Stimulated activated naive CD8-positive, alpha-beta T cell treated with anti-CD3 and anti-CD28 coated beads, Interleukin-15, amount 100 ng/mL, for 72 hours (primary cell): ENCODE results near the gene PATJ.

ENCODE experiments used
- ATAC-seq: fragments of 150-1000 bp; cut with Tn5 transposase; 2 replicates; pipeline ENCODE4 v1.10.0; 2021; ENCODE audit warnings: mild to moderate bottlenecking, moderate library complexity
- DNase-seq, 2 donors: peaks; one replicate each; pipeline ENCODE4 v3.0.0; 2021 to 2022
- H3K27ac Mint-ChIP-seq, 2 donors: one replicate each; pipeline ENCODE4 v1.8.0; 2022; ENCODE audit warnings: mild to moderate bottlenecking in 2 of 2, mixed read lengths in 2 of 2, moderate library complexity in 2 of 2
- H3K27me3 Mint-ChIP-seq: one replicate; pipeline ENCODE4 v1.8.0; 2022; ENCODE audit warnings: mixed read lengths
- H3K4me1 Mint-ChIP-seq: one replicate; pipeline ENCODE4 v1.8.0; 2022; ENCODE audit warnings: mild to moderate bottlenecking, mixed read lengths
- H3K4me3 Mint-ChIP-seq, 2 donors: one replicate each; pipeline ENCODE4 v1.8.0; 2022; ENCODE audit warnings: mild to moderate bottlenecking in 2 of 2, mixed read lengths in 2 of 2, moderate library complexity in 1 of 2
- H3K9me3 Mint-ChIP-seq, 2 donors: one replicate each; pipeline ENCODE4 v1.8.0; 2022; ENCODE audit warnings: mixed read lengths in 2 of 2

PATJ gene

DNA sequence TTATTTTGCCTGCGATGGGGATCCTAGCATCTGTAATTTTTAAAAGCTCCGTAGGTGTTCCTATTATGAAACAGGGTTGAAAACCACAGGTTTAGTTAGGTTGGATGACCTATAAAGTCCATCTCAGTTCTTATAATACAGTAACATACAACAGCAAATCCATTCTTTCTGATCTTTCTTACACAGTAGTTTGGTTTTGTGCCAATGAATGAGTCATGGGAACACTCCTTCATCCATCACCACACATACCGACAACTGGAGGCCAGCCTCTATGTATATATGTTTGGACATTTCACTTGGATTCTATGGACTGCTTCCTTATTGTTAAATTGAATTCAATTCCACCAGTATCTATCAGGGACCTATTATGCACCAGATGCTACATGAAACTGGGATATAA lies 334.0 kb downstream of the PATJ start:
- no peaks in the 10 kb centered on the region for H3K4me1 Mint-ChIP-seq
- no peak overlapping the region for H3K4me3 Mint-ChIP-seq
- H3K9me3 Mint-ChIP-seq, result no peaks in the 10 kb centered on the region
- DNase-seq (no peak), ATAC-seq (no peak)
- H3K27ac Mint-ChIP-seq, result no peak overlapping the region
- no peaks in the 10 kb centered on the region for H3K27me3 Mint-ChIP-seq

DNA sequence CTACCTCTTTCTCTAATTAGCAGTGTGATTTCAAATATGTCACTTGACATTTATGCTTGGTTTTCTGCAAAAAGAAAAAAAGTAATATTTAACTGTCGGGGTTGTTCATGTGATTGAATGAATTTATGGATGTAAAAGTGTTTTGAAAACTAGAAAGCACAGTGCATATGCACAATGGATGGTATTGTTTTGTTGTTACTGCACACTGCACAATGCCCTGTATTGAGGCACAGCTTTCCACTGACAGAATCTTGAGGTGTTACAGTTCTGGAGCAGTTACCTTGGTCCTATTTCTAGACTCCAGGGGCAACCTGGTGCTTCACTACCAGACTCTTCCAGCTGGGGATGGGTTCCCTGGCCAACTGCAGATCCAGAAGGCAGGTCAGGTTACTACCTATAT lies 335.5 kb downstream of the PATJ start:
- ATAC-seq, result no peak
- H3K27me3 Mint-ChIP-seq, result no peaks in the 10 kb centered on the region
- H3K27ac Mint-ChIP-seq, result no peak overlapping the region
- DNase-seq, result no peak
- no peak overlapping the region for H3K4me3 Mint-ChIP-seq
- H3K9me3 Mint-ChIP-seq, result no peaks in the 10 kb centered on the region
- no peaks in the 10 kb centered on the region for H3K4me1 Mint-ChIP-seq

DNA sequence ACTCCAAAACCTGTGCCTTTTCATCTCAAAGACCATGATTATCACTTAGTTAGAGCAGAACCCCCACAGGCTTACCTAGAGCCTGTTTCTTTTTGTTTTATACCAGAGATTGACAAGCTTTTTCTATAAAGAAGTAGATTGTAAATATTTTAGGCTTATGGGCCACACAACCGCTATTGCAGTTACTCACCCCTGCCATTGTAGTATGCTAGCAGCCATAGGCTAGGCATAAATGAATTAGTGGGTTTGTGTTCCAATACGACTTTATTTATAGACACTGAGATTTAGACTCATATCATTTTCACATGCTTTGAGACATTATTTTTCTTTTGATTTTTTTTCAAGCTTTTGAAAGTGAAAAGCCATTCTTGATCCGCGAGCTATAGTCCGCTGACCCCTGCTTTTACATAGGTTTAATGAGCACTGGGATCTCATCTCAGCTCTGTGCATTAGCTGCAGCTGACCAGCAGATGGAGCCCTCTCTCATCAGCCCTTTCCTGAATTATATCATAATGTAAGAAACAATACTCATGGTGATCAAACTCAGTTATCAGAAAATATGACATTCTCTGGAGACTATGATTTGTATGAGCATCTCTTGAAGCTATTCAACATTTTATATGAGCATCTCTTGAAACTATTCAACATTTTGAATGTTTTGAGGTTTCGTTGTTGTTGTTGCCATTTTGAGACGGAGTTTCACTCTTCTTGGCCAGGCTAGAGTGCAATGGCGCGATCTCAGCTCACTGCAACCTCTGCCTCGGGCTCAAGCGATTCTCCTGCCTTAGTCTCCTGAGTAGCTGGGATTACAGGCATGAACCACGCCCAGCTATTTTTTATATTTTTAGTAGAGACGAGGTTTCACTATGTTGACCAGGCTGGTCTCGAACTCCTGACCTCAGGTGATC lies 340.4 kb downstream of the PATJ start:
- DNase-seq (peak; percentile 3 to 23), ATAC-seq (peak; percentile 58)
- no peaks in the 10 kb centered on the region for H3K4me1 Mint-ChIP-seq
- H3K4me3 Mint-ChIP-seq, result no peak overlapping the region
- H3K9me3 Mint-ChIP-seq, result no peaks in the 10 kb centered on the region
- no peak overlapping the region for H3K27ac Mint-ChIP-seq
- H3K27me3 Mint-ChIP-seq, result no peaks in the 10 kb centered on the region

DNA sequence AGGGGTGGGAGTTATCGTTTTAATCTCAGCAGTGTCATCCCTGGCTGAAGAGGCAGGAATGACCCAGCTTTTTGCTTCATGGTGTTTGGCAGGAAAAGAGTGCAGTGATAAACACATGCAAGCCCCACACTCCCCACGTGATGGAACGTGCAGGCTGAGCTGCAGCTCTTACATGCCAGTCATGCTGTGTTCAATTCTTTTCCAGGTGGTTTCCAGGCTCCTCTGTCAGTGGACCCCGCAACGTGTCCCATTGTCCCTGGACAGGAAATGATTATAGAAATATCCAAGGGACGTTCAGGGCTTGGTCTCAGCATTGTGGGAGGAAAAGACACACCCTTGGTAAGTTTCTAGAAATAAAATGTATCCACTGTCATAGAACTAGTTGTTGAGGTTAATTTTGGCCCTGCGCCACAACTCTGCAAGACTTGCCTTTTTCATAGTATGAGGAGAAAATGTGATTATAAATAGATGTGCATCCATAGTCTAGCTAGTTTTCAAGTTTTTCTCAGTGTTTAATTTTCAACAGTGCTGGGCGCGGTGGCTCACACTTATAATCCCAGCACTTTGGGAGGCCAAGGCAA lies 342.1 kb downstream of the PATJ start:
- Mint-ChIP-seq H3K27me3 (no peaks in the 10 kb centered on the region), H3K27ac (no peak overlapping the region), H3K4me3 (no peak overlapping the region), H3K4me1 (no peaks in the 10 kb centered on the region), H3K9me3 (no peaks in the 10 kb centered on the region)
- DNase-seq, result no peak
- ATAC-seq, result no peak

DNA sequence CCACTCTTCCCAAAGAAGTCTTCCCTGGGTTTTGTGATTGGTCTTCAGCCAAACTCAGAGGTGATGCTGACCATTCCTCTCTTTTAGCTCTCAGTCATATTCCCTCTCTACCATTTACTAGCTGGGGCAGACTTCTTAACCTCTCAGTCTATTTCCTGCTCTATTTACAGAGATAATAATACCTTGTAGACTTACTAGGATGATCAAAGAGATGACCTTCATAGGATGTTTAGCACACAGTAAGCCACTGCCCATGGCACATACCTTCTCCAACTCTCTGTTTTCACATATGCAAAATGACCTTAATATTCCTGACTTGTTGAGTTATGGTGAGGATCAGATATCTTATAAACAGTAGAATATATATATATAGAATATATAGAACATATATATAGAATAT lies 346.2 kb downstream of the PATJ start:
- no peak overlapping the region for H3K27ac Mint-ChIP-seq
- no peak overlapping the region for H3K4me3 Mint-ChIP-seq
- no peak for ATAC-seq
- H3K27me3 Mint-ChIP-seq, result no peaks in the 10 kb centered on the region
- no peaks in the 10 kb centered on the region for H3K9me3 Mint-ChIP-seq
- H3K4me1 Mint-ChIP-seq, result no peaks in the 10 kb centered on the region
- DNase-seq, result no peak

DNA sequence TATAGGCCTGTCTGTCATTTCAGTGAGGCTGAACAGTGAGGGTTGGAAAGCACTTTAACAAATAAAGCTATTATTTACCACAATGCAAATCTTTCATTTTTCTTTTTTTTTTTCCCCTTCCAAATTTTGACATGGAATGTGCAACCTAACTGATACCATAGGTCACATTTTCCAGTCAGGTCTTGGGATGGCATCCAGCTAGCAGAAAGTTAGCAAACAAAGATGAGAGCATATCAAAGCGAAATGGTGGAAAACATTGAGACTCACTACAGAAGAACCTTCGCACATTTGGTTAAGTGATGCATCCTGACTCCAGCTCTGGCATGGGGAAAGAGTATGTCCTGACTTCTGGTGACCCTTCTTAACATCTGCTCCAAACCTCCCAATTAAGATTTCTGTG lies 347.3 kb downstream of the PATJ start:
- ATAC-seq (no peak), DNase-seq (no peak)
- Mint-ChIP-seq H3K27me3 (no peaks in the 10 kb centered on the region), H3K9me3 (no peaks in the 10 kb centered on the region), H3K4me1 (no peaks in the 10 kb centered on the region), H3K27ac (no peak overlapping the region), H3K4me3 (no peak overlapping the region)

DNA sequence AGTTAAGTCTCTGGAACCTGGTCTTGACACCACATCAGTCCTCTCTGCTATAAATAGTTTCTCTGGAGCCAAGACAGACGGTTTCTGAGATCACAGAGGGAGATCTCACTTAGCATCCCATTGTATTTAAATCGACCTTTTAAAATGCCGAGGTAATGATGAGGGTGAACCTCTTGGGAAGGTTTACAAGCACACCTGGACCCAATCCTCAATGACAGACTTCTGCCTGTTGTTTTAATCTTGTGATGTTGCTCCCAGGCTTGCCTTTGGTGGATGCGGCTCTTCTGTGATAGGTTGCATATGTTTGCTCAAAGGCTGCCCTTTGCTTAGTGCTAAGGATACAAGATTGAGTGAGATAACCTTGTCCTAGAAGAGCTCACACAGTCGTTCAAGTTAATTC lies 347.7 kb downstream of the PATJ start:
- H3K9me3 Mint-ChIP-seq, result no peaks in the 10 kb centered on the region

DNA sequence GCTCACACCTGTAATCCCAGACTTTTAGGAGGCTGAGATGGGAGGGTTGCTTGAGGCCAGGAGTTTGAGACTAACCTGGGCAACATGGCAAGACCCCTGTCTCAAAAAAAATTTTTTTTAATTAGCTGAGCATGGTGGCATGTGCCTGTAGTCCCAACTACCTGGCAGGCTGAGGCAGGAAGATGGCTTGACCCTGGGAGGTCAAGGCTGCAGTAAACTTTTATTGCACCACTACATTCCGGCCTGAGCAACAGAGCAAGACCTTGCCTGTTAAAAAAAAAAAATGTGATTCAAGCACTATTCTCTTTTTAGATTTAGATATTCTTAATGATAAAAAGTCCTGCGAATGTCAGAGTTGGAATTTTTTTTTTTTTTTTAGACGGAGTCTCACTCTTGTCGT lies 349.8 kb downstream of the PATJ start:
- H3K4me3 Mint-ChIP-seq, result no peak overlapping the region
- H3K4me1 Mint-ChIP-seq, result no peaks in the 10 kb centered on the region
- DNase-seq (no peak), ATAC-seq (no peak)
- no peak overlapping the region for H3K27ac Mint-ChIP-seq
- H3K9me3 Mint-ChIP-seq, result peaks cover 2 to 4% of the 10 kb centered on the region in 2 donors
- no peaks in the 10 kb centered on the region for H3K27me3 Mint-ChIP-seq

More for the DNA sequence above, 347.7 kb downstream of the PATJ start:
- no peak overlapping the region for H3K4me3 Mint-ChIP-seq
- DNase-seq (no peak), ATAC-seq (no peak)
- H3K27me3 Mint-ChIP-seq, result no peaks in the 10 kb centered on the region
- H3K27ac Mint-ChIP-seq, result no peak overlapping the region
- no peaks in the 10 kb centered on the region for H3K4me1 Mint-ChIP-seq

DNA sequence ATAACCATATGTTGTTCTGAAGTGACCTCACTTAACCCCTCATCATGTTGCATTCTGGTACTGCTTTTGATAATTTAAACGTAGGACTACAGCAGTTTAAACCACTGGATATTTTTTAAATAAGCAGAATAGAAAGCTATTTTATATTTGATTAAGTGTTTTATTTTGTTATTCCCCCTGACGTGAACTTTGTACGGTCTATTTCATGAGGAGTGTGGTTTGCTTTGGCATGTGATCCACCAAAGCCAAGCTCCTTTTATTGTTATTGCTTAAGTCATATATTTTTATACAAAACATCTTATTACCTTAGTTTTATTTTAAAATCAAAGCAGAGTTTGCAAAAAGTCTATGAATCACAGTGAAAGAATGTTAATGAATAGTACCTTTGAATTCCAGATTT lies 351.0 kb downstream of the PATJ start:
- H3K27me3 Mint-ChIP-seq, result no peaks in the 10 kb centered on the region
- ATAC-seq (no peak), DNase-seq (no peak)
- H3K9me3 Mint-ChIP-seq, result peaks cover 4 to 7% of the 10 kb centered on the region in 2 donors
- H3K4me1 Mint-ChIP-seq, result no peaks in the 10 kb centered on the region
- H3K4me3 Mint-ChIP-seq, result no peak overlapping the region
- no peak overlapping the region for H3K27ac Mint-ChIP-seq

DNA sequence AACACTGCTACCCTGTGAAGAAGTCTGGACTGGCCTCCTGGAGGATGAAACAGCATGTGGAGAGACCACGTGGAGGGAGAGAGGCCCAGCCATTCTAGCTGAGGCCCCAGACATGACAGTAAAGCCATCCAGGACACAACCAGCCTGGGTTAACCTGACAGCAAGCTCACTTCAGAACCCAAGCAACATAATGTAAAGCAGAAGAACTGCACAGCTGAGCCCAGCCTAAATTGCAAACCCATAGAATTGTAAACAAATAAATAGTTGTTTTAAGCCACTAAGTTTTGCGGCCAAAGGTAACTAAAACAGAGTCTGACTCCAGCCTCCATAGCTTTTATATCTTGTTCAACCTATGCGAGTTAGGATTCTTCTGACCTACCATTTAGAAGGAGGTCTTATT lies 355.2 kb downstream of the PATJ start:
- no peak for ATAC-seq

DNA sequence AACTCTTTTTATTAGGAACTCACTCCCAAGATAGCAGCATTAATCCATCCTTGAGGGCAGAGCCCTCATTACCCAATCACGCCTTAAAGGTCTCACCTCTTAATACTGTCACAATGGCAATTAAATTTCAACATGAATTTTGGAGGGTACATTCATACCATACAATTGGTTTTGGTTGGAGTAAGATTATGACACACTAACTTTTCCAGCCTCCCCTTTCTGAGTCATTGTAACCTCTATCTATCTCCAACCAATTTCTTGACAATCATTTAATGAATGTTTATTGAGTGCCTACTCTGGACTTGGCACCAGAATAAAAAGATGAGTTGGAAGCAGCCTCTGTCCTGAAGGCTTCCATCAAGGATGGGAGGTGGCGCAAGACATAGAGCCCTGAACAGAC lies 358.2 kb downstream of the PATJ start:
- DNase-seq (no peak), ATAC-seq (peak; percentile 35)
- Mint-ChIP-seq H3K4me3 (no peak overlapping the region), H3K4me1 (no peaks in the 10 kb centered on the region), H3K27ac (peak overlapping the region in 1 of 2 donors; percentile 1), H3K27me3 (no peaks in the 10 kb centered on the region), H3K9me3 (peaks cover 4 to 7% of the 10 kb centered on the region in 2 donors)

More for the DNA sequence above, 355.2 kb downstream of the PATJ start:
- Mint-ChIP-seq H3K4me1 (no peaks in the 10 kb centered on the region), H3K9me3 (peaks cover 4 to 7% of the 10 kb centered on the region in 2 donors), H3K4me3 (no peak overlapping the region), H3K27ac (no peak overlapping the region), H3K27me3 (no peaks in the 10 kb centered on the region)
- DNase-seq, result no peak

DNA sequence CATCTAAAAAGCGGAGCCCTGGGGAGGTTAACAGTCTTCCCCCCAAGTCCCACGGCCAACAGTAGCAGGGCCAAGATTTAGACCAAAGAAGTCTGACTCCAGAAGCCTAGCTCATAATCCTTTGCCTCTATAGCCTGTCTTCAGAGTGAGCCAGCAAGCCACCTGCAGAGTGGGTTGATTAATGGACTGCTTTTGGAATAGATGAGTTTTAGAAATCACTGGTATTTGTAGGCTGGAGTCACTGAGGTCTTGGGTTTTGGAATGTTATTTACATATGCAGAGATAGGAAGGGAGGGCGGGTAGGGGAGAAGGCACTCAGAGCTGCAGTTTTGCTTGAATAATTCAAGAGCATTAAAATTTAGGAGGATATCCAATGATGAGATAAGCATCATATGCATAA lies 361.6 kb downstream of the PATJ start:
- Mint-ChIP-seq H3K4me3 (no peak overlapping the region), H3K27ac (no peak overlapping the region), H3K4me1 (no peaks in the 10 kb centered on the region), H3K27me3 (no peaks in the 10 kb centered on the region), H3K9me3 (no peaks in the 10 kb centered on the region)
- DNase-seq (no peak), ATAC-seq (no peak)

DNA sequence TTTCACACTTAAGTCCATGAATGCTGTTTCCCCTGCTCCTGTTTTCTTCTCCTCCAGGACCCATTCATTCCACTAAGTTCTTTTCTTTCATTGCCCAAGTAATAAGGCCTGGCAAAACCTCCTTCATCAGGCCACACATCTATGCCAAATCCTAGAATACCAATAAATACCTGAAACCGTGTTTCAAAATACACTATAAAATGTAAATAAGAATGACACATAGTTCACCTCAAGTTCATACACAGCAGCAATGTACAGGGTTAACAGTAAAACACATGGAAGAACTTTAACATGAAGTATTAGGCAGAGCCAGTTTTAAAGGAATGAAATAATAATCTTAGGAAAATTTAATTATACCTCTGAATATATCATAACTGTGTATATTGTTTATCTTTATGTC lies 365.6 kb downstream of the PATJ start:
- ATAC-seq, result no peak
- no peak overlapping the region for H3K4me3 Mint-ChIP-seq
- no peaks in the 10 kb centered on the region for H3K4me1 Mint-ChIP-seq
- H3K27ac Mint-ChIP-seq, result no peak overlapping the region
- DNase-seq, result no peak
- no peaks in the 10 kb centered on the region for H3K27me3 Mint-ChIP-seq
- no peaks in the 10 kb centered on the region for H3K9me3 Mint-ChIP-seq

DNA sequence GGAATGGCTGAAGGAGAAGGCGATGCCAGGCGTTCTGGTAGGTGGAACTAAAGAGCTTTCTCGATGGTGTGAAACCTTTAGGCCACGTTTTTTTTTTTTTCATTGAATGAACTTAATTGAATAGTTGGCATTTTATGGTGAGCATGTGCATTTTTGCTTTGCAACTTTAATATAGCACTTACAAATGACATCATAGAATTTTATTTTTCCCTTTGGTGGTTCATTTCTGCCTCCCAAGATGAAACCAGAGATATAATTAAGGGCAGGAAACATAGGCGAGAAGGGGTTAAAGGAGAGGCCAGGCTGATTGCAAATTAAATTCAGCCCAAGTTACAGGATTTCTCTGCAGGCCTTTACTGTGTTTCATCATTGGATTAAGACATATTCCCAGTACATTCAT lies 366.8 kb downstream of the PATJ start:
- H3K27ac Mint-ChIP-seq, result no peak overlapping the region
- ATAC-seq (no peak), DNase-seq (no peak)
- H3K4me1 Mint-ChIP-seq, result no peaks in the 10 kb centered on the region
- H3K9me3 Mint-ChIP-seq, result no peaks in the 10 kb centered on the region
- H3K27me3 Mint-ChIP-seq, result no peaks in the 10 kb centered on the region
- no peak overlapping the region for H3K4me3 Mint-ChIP-seq

DNA sequence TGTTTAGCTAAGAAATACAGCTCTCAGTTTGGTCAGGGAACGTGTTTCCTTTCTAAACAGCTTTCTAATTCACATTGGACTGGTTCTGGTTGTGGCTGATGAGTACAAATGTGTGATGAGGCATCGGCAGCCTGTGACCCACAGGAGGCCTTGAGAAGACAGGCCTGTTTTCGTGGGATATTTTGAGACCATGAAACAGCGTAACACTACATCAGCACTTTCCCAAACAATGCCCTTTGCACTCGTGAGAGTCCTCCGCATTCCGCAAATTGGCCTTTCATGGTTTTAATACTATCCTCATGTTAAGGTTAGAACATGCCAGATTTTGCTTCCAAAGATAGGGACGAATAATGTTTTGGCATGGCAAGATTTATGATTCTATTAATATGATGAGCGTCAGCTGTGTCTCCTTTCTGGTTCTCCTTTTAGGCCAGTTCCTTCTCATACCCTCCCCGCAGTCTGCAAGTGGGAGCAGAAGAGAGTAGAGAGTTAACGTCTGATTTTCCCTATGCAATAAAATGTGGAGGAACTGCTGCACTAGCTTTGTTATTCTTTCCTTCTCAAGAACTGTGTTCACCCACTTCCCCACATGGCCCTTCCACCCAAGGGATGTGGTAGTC lies 368.0 kb downstream of the PATJ start:
- DNase-seq, result no peak
- Mint-ChIP-seq H3K9me3 (no peaks in the 10 kb centered on the region), H3K27me3 (no peaks in the 10 kb centered on the region), H3K4me3 (no peak overlapping the region), H3K4me1 (no peaks in the 10 kb centered on the region), H3K27ac (no peak overlapping the region)
- ATAC-seq, result no peak

DNA sequence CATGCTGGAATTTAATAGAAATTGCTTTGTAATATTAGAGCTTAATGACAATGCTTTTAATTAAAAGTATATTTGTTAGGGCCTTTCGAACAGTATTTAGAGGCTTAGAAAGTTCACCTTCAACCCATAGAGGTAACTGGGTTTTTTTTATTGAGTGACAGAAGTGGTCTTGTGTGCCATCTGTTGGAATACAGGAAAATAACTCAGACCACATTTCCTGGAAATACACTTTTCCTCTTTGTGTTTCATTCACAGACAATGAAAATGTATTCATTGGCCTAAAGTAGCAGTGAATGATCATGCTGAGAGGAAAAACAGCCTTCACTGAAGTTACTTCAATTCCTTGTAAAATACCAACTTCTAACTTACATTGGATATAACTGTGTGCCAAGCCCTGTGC lies 368.8 kb downstream of the PATJ start:
- H3K9me3 Mint-ChIP-seq, result no peaks in the 10 kb centered on the region
- ATAC-seq (no peak), DNase-seq (no peak)
- H3K4me3 Mint-ChIP-seq, result no peak overlapping the region
- H3K4me1 Mint-ChIP-seq, result no peaks in the 10 kb centered on the region
- H3K27ac Mint-ChIP-seq, result no peak overlapping the region
- H3K27me3 Mint-ChIP-seq, result no peaks in the 10 kb centered on the region
